K562 (cell line): ENCODE data around the gene CD320. TPM values are rescaled to one million over a fixed set of nuclear protein-coding genes. Genes with fewer than 3 reads are reported as not detected.
A peak's percentile ranks its signal among the peaks of the same experiment; 100 is the strongest.

ENCODE experiments used
- ATAC-seq: fragments of 200-7000 bp; cut with Tn5 transposase; 3 replicates; pipeline ENCODE4 v1.9.1; 2020; ENCODE audit warnings: moderate library complexity
- BruUV-seq: library from RNA; stranded (reverse); fragments of 400-500 nt; replicated peaks from 2 replicates; lab custom pipeline; 2021; lab: Mats Ljungman, UMichigan
- CTCF ChIA-PET: fragments of 300-600 bp; formaldehyde crosslinking; extraction: SDS; loops from one replicate; lab custom pipeline; 2021; ENCODE audit warnings: low intra/inter-chr PET ratio; lab: Yijun Ruan, JAX
- POLR2A ChIA-PET: fragments of 300-600, 350-650 bp; sonication (Branson Sonifier 250); formaldehyde crosslinking; extraction: SDS; loops from one replicate; lab custom pipeline; 2021; ENCODE audit warnings: antibody characterized with exemption, inconsistent platforms; lab: Yijun Ruan, JAX
- DNase-seq, 4 experiments: peaks; one replicate each; pipeline versions ENCODE4 v3.0.0 to v3.0.0-alpha.2; 2011 to 2018; ENCODE audit warnings: low spot score in 3 of 4, mixed read lengths in 3 of 4; ENCODE audit errors: extremely low read depth in 1 of 4
- FAIRE-seq: peaks from 2 replicates; lab custom pipeline; 2011; peaks lifted over from hg19 to GRCh38; lab: Jason Lieb, UNC
- H2AFZ ChIP-seq: 2 replicates; pipeline ENCODE4 v1.6.0; 2011; ENCODE audit warnings: low read depth, low read length, control low read depth, inconsistent platforms
- H3K27ac ChIP-seq: fragments of 200-600 bp; 3 replicates; pipeline ENCODE4 v1.8.0; 2011; ENCODE audit warnings: low read depth, mild to moderate bottlenecking, control low read depth, inconsistent platforms, low read length, moderate library complexity, mixed read lengths; ENCODE audit errors: extremely low read depth
- H3K27me3 ChIP-seq, 2 experiments: fragments of 300-600 bp in 1 of 2; 2 replicates in 1 of 2; 3 replicates in 1 of 2; pipeline versions ENCODE4 v1.6.0 to v1.8.0; 2011; ENCODE audit warnings: inconsistent platforms in 2 of 2, low read length in 2 of 2, mild to moderate bottlenecking in 1 of 2, mixed read lengths in 1 of 2, moderate library complexity in 1 of 2; ENCODE audit not compliant: control insufficient read depth in 2 of 2, insufficient read depth in 2 of 2
- H3K36me3 ChIP-seq: fragments of 300-600 bp; 3 replicates; pipeline ENCODE4 v1.8.0; 2011; ENCODE audit warnings: mild to moderate bottlenecking, low read length, inconsistent platforms; ENCODE audit not compliant: control insufficient read depth, insufficient read depth
- H3K4me1 ChIP-seq, 2 experiments: fragments of 200-600 bp in 1 of 2; replicated peaks in 1 of 2; 2 replicates in 1 of 2; 3 replicates in 1 of 2; pipeline versions ENCODE4 v1.5.1 to v1.8.0; 2011; ENCODE audit warnings: inconsistent platforms in 2 of 2, low read length in 2 of 2, mild to moderate bottlenecking in 1 of 2, mixed read lengths in 1 of 2, moderate library complexity in 1 of 2; ENCODE audit not compliant: control insufficient read depth in 2 of 2, insufficient read depth in 2 of 2
- H3K4me2 ChIP-seq: 2 replicates; pipeline ENCODE4 v1.6.1; 2011; ENCODE audit warnings: low read length, control low read depth, inconsistent platforms, mixed read lengths; ENCODE audit not compliant: insufficient read depth
- H3K4me3 ChIP-seq: fragments of 200-600 bp; sonication (generic), shearing (Covaris generic); 2 replicates; pipeline ENCODE4 v1.5.1; 2016; ENCODE audit warnings: control low read depth, inconsistent platforms
- H3K79me2 ChIP-seq: fragments of 200-600 bp; 3 replicates; pipeline ENCODE4 v1.8.0; 2011; ENCODE audit warnings: low read length, inconsistent platforms; ENCODE audit not compliant: control insufficient read depth, insufficient read depth
- H3K9ac ChIP-seq, 2 experiments: 2 replicates each; pipeline versions ENCODE4 v1.6.0 to v1.6.1; 2011; ENCODE audit warnings: low read depth in 2 of 2, low read length in 2 of 2, control low read depth in 1 of 2, inconsistent platforms in 1 of 2, mild to moderate bottlenecking in 1 of 2, mixed read lengths in 1 of 2; ENCODE audit not compliant: insufficient read depth in 1 of 2
- H3K9me1 ChIP-seq: one replicate; pipeline ENCODE4 v1.6.0; 2011; ENCODE audit warnings: inconsistent platforms, mild to moderate bottlenecking, low read length, moderate library complexity; ENCODE audit not compliant: control insufficient read depth, insufficient read depth
- H3K9me3 ChIP-seq: replicated peaks from 2 replicates; pipeline ENCODE4 v1.5.1; 2011; ENCODE audit warnings: low read depth, low read length, inconsistent platforms; ENCODE audit not compliant: control insufficient read depth, insufficient read depth
- H4K20me1 ChIP-seq: replicated peaks from 2 replicates; pipeline ENCODE4 v1.6.1; 2011; ENCODE audit warnings: low read length, inconsistent platforms, mixed read lengths; ENCODE audit not compliant: control insufficient read depth, insufficient read depth
- ARID2 ChIP-seq: fragments of 450-650 bp; IDR thresholded peaks from 2 replicates; pipeline ENCODE4 v1.6.1; 2017; ENCODE audit warnings: antibody characterized with exemption, mild to moderate bottlenecking
- CTBP1 ChIP-seq: fragments of 450-650 bp; IDR thresholded peaks from 2 replicates; pipeline ENCODE4 v1.6.1; 2016; ENCODE audit warnings: borderline replicate concordance
- DEAF1 ChIP-seq: fragments of 450-650 bp; formaldehyde crosslinking; IDR thresholded peaks from 2 replicates; pipeline ENCODE4 v1.4.0; 2020; ENCODE audit warnings: mild to moderate bottlenecking, moderate library complexity
- PRDM10 ChIP-seq: fragments of 450-650 bp; IDR thresholded peaks from 2 replicates; pipeline ENCODE4 v1.6.1; 2018; ENCODE audit not compliant: partially characterized antibody
- SMAD2 ChIP-seq: fragments of 150-350 bp; IDR thresholded peaks from 2 replicates; pipeline ENCODE4 v1.6.1; 2014; ENCODE audit warnings: low read depth, mild to moderate bottlenecking, low read length
- SMC3 ChIP-seq: conservative IDR thresholded peaks from 2 replicates; pipeline ENCODE4 v1.6.1; 2011; ENCODE audit warnings: low read depth, low read length, improper control_type of control experiment; ENCODE audit not compliant: insufficient read depth
- SRF ChIP-seq, 2 experiments: fragments of 250-450, 450-650 bp in 1 of 2; sonication (Bioruptor Pico) in 1 of 2; sonication (generic) in 1 of 2; formaldehyde crosslinking; IDR thresholded peaks; 2 replicates each; pipeline versions ENCODE4 v1.5.0 to v1.5.1; 2020 to 2022; ENCODE audit warnings: mild to moderate bottlenecking in 1 of 2, missing genetic modification reagents in 1 of 2
- whole genome bisulfite sequencing: fragments of 100-300 bp; shearing (Covaris generic); methylation state at CpG from one replicate; pipeline ENCODE4 v1.1.6; 2016; ENCODE audit warnings: low coverage, mixed read lengths; ENCODE audit not compliant: insufficient coverage; ENCODE audit errors: missing lambda C conversion rate; 5-methylcytosine and 5-hydroxymethylcytosine counted together
- in situ Hi-C: fragments of 300-500 bp; cut with MboI; formaldehyde crosslinking; loops from 4 replicates; pipeline ENCODE4 v1.15.0; 2018; ENCODE audit warnings: inconsistent platforms, mixed read lengths
- intact Hi-C: fragments of 100-400 bp; cut with micrococcal nuclease; formaldehyde crosslinking; loops from 2 replicates; pipeline ENCODE4 v1.14.2; 2022
- polyA plus RNA-seq, 8 experiments: library from polyadenylated mRNA; depleted of rRNA in 4 of 8; stranded (reverse) in 5 of 8; unstranded in 3 of 8; fragments of >200 nt; fragmentation: Nextera tagmentation in 2 of 8; fragmentation: Illumina TruSeq in 1 of 8; extraction: Ambion mirVana in 2 of 8; extraction: Trizol in 1 of 8; gene quantifications; 2 replicates each; pipeline versions ENCODE4 v1.2.1 to v1.2.3, GENCODE V29; 2011 to 2014; ENCODE audit warnings: inconsistent platforms in 1 of 8, missing spikeins in 1 of 8
- total RNA-seq, 7 experiments: library from RNA; depleted of rRNA in 6 of 7; stranded (reverse); fragments of >200 nt in 6 of 7; fragmentation: Illumina TruSeq in 2 of 7; extraction: Trizol in 2 of 7; gene quantifications; 2 replicates each; pipeline versions ENCODE4 v1.2.1 to v1.2.3, GENCODE V29; 2011 to 2021; ENCODE audit warnings: low replicate concordance in 1 of 7

CD320 gene
- total and polyA plus RNA-seq, 9 of the 15 experiments (the other 6 are each of a cell fraction or from before 2014, with no cell fraction given) = 0.45 to 94.5 (median 34.4) TPM

GRCh38 chr19:8252922-8253589 lies 55.1 kb downstream of the CD320 start:
- Histone ChIP-seq H3K9me3 (no peaks in the 10 kb centered on the region), H3K9ac (no peak overlapping the region), H3K27me3 (no peaks in the 10 kb centered on the region), H3K27ac (no peak overlapping the region), H3K4me3 (no peak overlapping the region), H3K4me2 (0 out of 2 replicates have a peak overlapping the region, but pooled peaks have one; percentile 14), H3K79me2 (no peaks in the 10 kb centered on the region), H2AFZ (no peak overlapping the region), H3K9me1 (no peaks in the 10 kb centered on the region), H4K20me1 (no peaks in the 10 kb centered on the region; the same call in 1 of the 2 replicates), H3K4me1 (peaks cover 13 to 42% of the 10 kb centered on the region in 2 experiments; a peak in 4 of 5 replicates), H3K36me3 (no peaks in the 10 kb centered on the region)
- ChIA-PET POLR2A (interaction anchor here (0.7 to 1.0 kb wide), 3 partner anchors 10 to 248 kb away, joined by 3 to 7 read pairs (median 4); partner anchors contain the start of gene ELAVL1), CTCF (interaction anchor here (0.6 to 3.8 kb wide), 8 partner anchors 41 to 400 kb away, joined by 3 to 63 read pairs (median 4); partner anchors contain the start of gene TIMM44)
- 9% methylated on average over 13 of the region's 13 CpGs for WGBS
- intact Hi-C loops = loop anchor here (1.0 to 10.0 kb wide), 3 partner anchors 95 to 309 kb away; no protein-coding TSS in a partner anchor
- no TSS peak for BruUV-seq
- ATAC-seq (peak; percentile 90), FAIRE-seq (peak; percentile 98), DNase-seq (peak; percentile 88 to 90 (median 90))
- in situ Hi-C loops = loop anchor here (5.0 kb wide), 3 partner anchors 96 to 306 kb away; no protein-coding TSS in a partner anchor
- TF ChIP-seq SMC3 = peak; percentile 99
- peak in 1 of 2 experiments; percentile 49; a peak in 1 of 4 replicates for TF ChIP-seq SRF (CRISPR knock-in tag; IDR thresholded peaks at IDR 0.05)
- peak; percentile 97 for TF ChIP-seq DEAF1 (CRISPR knock-in tag)
- TF ChIP-seq ARID2 = peak; percentile 96
- peak; percentile 68; the same call in 1 of the 2 replicates for TF ChIP-seq CTBP1
- peak; percentile 31 for TF ChIP-seq PRDM10
- no peak for TF ChIP-seq SMAD2
